ENCODE data around the gene PYGO2. TPM values are rescaled to one million over a fixed set of nuclear protein-coding genes. Genes with fewer than 3 reads are reported as not detected.
"Not testable (repeated sequence)": the region's sequence is repeated elsewhere in the genome, so short reads cannot be mapped to it uniquely, and the experiment has no call there.

Gene PYGO2
- total RNA-seq, 1 donor: 25.6 TPM

GRCh38 chr1:154983776-154984466, 22.3 kb upstream of the PYGO2 start:
- no peak for DNase-seq (ENCODE audit: low read depth in 2 of 3, low spot score in 2 of 3)

DNA sequence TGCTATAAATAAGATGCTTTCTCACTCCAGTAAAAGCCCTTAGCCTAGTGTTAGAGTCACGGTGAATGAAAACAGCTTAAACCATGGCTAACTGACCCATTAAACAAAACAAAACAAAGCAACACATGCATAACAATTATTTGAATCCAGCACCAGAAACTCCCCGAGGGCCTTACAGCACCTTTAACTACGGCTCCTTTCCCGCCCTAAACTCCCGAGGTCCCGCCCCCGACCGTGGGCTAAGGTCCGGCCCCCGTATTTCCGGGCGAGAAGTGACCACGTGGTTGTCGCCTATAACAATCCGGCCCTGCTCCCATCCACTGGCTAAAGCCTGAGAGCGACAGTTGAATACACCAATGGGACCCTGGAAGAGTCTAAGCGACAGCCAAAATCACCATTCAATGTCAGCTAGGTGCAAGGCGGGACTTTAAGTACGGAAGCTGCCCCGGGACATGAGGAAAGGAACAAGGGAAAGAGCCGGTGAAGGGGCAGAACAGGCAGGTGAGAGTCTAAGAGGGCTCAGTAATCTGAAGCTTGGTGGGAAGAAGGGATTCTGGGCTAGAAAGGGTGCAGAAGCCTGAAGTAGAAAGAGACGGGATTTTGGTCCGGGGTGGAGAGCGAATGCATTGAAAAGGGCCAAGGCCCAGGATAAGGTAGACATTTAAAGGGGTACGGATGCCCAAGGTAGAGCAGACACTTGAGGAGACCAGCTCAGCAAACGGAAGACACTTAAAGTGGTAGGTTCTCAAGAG, 21.5 kb upstream of the PYGO2 start, which contains the start of gene FLAD1:
Gene FLAD1, plus strand, starts transcription at position 448 of the 752 bp plus-strand sequence. CDS start 351 bp downstream, outside the sequence.
- DNase-seq (ENCODE audit: low read depth in 2 of 3, low spot score in 2 of 3): peak; percentile 85 to 99 (median 99)

- DNase-seq (ENCODE audit: low read depth in 2 of 3, low spot score in 2 of 3): no peak
Observed at GRCh38 chr1:154982341-154982740, 20.8 kb upstream of the PYGO2 start.

DNA sequence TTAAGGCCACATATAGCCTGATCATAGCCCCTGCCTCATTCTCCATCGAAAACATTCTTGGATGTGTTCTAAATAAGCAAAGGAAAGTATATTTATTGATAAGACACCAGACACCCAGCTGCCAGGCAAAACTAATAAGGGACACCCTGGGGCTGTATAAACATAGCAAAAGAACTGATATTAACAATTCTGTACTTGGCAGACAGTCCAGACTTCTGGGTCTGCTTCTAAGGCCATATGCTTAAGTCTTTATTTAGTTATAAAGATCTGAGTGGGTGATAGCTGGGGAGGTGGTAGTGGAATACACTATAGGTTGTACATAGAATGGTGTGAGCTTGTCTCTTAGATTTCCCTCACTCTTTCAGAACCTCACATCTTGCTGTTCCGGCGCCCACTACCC, 16.8 kb upstream of the PYGO2 start:
- DNase-seq (ENCODE audit: low read depth in 2 of 3, low spot score in 2 of 3): no peak

DNA sequence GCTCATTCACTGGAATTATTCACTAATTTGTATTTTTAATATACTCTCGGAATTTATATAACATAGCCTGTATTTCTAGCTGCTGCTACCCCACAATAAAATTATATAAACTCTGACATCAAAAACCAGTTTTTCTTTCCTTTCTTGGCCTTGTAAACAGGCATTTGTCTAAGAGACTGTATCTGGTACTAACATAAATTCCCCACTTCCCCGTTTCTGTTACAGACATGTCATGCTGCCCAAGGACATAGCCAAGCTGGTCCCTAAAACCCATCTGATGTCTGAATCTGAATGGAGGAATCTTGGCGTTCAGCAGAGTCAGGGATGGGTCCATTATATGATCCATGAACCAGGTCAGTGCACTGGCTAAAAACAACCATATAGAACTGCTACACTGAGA, 16.2 kb upstream of the PYGO2 start:
- DNase-seq (ENCODE audit: low read depth in 2 of 3, low spot score in 2 of 3): not testable (repeated sequence)

DNA sequence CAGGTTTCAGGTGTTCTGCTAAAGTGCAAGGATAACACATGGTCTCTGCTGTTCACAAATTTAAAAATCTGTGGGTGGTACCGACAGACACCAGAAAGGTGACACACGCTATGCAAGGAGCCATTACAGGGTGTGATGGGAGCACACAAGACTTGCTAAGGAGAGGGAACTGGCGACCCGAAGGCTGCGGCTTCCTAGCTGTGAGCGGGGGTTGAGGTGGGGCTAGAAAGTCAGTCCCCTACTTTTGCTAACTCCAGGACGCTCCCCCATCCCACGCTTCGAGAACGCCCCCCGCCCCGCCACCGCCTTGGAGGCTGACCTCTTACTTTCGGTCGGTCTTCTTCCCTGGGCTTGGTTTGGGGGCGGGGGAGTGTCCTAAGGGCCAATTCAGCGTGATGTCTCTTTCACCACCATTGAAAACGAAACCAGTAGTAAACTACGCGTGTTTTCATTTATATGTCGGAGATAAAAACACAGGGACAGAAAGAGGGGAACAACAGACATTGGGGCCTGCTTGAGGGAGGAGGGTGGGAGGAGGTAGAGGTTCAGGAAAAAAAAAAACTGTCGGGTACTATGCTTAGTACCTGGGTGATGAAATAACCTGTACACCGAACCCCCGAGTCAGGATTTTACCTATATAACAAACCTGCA, 14.0 kb upstream of the PYGO2 start:
- peak in 2 of 3 donors; percentile 62 to 69 for DNase-seq (ENCODE audit: low read depth in 2 of 3, low spot score in 2 of 3)

GRCh38 chr1:154974808-154975408, 13.3 kb upstream of the PYGO2 start:
- DNase-seq (ENCODE audit: low read depth in 2 of 3, low spot score in 2 of 3): peak; percentile 97 to 99 (median 97)

- peak; percentile 94 to 100 (median 100) for DNase-seq (ENCODE audit: low read depth in 2 of 3, low spot score in 2 of 3)
Observed at GRCh38 chr1:154974102-154974807, 12.7 kb upstream of the PYGO2 start, which contains the start of gene CKS1B. TSS of gene CKS1B (plus strand) at chr1:154974681. CDS start at chr1:154974746, 65 bp downstream.

DNA sequence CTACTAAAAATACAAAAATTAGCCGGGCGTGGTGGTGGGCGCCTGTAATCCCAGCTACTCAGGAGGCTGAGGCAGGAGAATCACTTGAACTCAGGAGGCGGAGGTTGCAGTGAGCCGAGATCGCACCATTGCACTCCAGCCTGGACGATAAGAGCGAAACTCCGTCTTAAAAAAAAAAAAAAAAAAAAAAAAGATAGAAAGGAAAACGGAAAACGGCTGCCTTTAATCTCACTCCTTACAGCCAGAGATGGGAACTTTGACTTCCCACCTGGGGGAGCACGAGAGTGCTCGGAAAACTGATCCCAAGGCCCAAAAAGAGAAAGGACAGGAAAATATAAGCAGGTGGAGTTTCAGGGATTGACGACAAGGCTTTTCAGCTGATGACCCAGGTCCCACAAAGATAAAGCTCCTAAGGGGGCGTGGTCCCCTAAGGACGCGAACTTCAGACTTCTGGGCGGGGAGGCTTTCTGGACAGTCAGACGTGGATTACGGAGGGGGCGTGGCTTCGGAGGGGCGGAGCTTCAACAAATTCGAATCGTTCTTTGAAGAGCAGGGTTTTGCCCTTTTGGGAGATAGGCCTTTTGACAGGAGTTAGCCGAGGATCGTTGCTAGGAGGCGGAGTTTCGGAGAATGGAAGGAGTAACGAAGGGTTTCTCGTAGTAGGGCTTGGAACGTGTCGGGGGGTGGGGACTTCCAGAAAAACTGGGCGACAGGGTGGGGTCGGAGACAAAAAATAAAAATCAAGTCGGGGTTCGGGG, 11.9 kb upstream of the PYGO2 start:
- DNase-seq (ENCODE audit: low read depth in 2 of 3, low spot score in 2 of 3): peak; percentile 76 to 97 (median 96)

GRCh38 chr1:154972517-154973343, 11.1 kb upstream of the PYGO2 start:
- DNase-seq (ENCODE audit: low read depth in 2 of 3, low spot score in 2 of 3): no peak

GRCh38 chr1:154972213-154972516, 10.6 kb upstream of the PYGO2 start:
- no peak for DNase-seq (ENCODE audit: low read depth in 2 of 3, low spot score in 2 of 3)

DNA sequence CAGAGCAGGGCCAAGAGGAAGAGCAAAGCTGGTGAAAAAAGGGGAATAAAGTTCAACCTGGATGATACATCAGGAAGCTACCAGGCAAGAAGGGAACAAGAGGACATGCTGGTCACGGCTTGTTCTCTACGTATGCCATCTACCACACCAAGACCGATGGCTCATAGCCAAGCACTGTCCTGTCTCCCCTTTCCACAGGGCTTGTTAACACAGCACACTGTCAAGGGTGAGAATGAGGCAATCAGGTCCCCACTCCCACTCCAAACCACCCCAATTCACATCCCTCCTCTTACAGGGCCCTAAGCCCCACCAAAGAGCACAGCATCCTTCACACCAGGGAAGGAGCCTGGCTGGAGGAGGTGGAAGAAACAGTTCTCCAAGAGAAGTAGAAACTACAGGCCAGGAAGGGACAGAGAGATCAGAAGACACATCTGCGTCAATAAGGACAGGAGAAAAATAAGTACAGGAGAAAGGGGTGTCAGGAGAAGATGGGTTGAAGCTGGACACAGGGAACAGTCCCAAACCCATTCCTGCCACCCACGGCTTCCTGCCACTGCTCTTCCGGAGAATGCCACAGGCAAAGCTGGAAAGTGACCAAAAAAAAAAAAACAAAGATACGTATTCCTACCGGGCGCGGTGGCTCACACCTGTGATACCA, 9.9 kb upstream of the PYGO2 start:
- no peak for DNase-seq (ENCODE audit: low read depth in 2 of 3, low spot score in 2 of 3)

DNA sequence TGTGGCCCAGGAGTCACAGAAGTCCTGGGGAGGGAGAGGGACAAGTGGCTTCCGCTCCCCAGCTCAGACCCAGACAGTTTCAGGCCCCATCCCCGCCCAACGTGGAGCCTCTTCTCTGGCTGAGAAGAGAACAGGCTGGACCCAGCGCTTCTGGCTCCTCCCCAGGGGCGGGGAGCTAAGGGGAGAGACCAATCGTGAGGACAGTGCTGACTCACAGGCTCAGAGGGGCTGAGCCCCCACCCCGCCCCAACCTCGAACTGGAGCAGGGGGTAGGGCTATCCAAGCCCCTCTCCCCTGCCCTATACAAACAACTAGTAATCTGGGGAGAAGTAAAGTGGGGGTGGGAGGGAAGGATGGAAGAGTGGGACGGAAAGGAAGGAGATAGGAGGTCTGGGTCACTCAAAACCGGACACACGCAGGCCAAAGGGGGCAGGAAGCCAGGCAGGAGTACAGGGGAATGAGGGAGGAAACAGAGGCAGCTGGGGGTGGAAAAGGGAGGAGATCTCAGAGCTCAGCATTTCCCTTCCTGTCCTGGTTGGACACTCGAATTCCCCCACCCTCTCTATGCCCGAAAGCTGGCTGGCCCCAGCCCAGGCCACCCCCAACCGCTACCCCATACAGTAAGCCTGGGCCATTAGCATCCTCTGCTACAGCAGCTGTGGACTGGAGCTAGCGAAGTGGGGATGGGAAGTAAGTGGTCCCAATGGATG, 9.2 kb upstream of the PYGO2 start, which contains the start of gene SHC1:
Gene SHC1, minus strand, starts transcription at position 117 of the 710 bp plus-strand sequence. CDS start 221 bp downstream, outside the sequence.
- peak in 2 of 3 donors; percentile 76 to 87 for DNase-seq (ENCODE audit: low read depth in 2 of 3, low spot score in 2 of 3)

- DNase-seq (ENCODE audit: low read depth in 2 of 3, low spot score in 2 of 3): no peak
Observed at GRCh38 chr1:154969860-154970452, 8.4 kb upstream of the PYGO2 start.

DNA sequence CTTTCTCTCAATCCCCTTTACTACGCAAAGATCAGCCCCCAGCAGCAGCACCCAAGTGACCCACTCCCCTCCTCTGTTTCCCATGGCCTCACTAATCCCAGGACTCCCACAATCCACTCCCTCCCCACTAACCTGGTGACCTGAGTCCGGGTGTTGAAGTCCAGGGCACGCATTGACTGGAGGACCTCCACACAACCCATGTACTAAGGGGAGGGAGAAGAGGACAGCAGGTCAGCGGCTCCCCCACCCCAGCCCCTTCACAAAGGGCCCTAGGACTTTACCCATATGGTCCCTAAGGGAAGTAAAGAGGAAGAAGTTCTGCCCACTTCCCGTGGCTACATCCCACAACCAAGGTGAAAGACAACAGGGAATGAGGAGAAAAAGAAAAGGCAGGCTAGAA, 7.7 kb upstream of the PYGO2 start:
- no peak for DNase-seq (ENCODE audit: low read depth in 2 of 3, low spot score in 2 of 3)

GRCh38 chr1:154968731-154969130, 7.1 kb upstream of the PYGO2 start:
- no peak for DNase-seq (ENCODE audit: low read depth in 2 of 3, low spot score in 2 of 3)

- no peak for DNase-seq (ENCODE audit: low read depth in 2 of 3, low spot score in 2 of 3)
Observed at GRCh38 chr1:154967331-154967950, 5.9 kb upstream of the PYGO2 start.

All from hematopoietic multipotent progenitor cell (in vitro differentiated cells).